Coronary artery (tissue), 2 donors: ENCODE results near the gene NTNG2.
"Not testable (repeated sequence)": the region's sequence is repeated elsewhere in the genome, so short reads cannot be mapped to it uniquely, and the experiment has no call there.

Experiments used
- DNase-seq: peaks from one replicate; pipeline ENCODE4 v3.0.0-alpha.2; 2017; ENCODE audit warnings: low spot score
- H3K27ac ChIP-seq, 2 donors: fragments of 200-600 bp; sonication (generic); one replicate each; pipeline ENCODE4 v1.5.1; 2016 to 2019
- H3K4me3 ChIP-seq: fragments of 200-600 bp; sonication (generic); 2 replicates; pipeline ENCODE4 v1.5.1; 2016; ENCODE audit warnings: mild to moderate bottlenecking, moderate library complexity
- TF ChIP-seq, protein P1 (sequence below): fragments of 200-600 bp; sonication (generic); IDR thresholded peaks from one replicate; pipeline ENCODE4 v1.5.1; 2019; ENCODE audit warnings: antibody characterized with exemption

Gene NTNG2

DNA sequence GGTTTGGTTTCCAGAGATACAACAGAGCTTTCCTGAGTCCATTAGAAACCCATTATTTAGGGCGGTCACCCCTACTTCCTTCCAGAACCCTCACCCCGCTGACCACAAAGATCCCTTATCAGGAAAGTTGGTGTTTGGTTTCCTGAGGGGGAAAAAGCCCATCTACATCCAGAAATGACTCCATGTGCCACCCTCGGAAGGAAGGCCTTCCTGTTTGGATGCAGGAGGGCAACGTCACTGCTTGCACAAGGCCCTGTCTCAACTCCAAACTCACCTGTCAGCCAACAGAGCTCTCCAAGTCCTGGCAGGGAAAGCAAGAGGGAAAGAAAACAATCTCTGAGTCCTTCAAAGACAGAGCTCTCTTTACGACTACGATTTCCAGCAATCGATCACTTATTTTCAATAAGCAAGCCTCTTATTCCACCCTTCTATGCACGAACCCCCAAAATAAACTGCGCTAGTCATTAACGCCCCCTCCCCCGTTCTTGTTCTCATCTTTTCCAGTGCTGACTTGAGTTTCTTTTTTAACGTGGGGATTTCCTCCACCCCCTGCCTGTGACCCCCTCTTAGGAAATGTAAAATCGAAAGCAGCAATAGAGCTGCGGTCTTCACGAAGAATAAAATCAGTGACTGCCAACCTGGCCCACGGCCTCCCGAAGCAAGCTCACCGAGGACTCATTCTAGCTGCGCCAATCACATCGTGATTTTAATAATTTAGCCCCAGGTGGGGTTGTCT is 35.7 kb upstream of the NTNG2 start:
- H3K4me3 ChIP-seq = no peak overlapping the region
- TF ChIP-seq, protein P1, sequence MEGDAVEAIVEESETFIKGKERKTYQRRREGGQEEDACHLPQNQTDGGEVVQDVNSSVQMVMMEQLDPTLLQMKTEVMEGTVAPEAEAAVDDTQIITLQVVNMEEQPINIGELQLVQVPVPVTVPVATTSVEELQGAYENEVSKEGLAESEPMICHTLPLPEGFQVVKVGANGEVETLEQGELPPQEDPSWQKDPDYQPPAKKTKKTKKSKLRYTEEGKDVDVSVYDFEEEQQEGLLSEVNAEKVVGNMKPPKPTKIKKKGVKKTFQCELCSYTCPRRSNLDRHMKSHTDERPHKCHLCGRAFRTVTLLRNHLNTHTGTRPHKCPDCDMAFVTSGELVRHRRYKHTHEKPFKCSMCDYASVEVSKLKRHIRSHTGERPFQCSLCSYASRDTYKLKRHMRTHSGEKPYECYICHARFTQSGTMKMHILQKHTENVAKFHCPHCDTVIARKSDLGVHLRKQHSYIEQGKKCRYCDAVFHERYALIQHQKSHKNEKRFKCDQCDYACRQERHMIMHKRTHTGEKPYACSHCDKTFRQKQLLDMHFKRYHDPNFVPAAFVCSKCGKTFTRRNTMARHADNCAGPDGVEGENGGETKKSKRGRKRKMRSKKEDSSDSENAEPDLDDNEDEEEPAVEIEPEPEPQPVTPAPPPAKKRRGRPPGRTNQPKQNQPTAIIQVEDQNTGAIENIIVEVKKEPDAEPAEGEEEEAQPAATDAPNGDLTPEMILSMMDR = no peak
- no peak for DNase-seq
- H3K27ac ChIP-seq = no peak overlapping the region

DNA sequence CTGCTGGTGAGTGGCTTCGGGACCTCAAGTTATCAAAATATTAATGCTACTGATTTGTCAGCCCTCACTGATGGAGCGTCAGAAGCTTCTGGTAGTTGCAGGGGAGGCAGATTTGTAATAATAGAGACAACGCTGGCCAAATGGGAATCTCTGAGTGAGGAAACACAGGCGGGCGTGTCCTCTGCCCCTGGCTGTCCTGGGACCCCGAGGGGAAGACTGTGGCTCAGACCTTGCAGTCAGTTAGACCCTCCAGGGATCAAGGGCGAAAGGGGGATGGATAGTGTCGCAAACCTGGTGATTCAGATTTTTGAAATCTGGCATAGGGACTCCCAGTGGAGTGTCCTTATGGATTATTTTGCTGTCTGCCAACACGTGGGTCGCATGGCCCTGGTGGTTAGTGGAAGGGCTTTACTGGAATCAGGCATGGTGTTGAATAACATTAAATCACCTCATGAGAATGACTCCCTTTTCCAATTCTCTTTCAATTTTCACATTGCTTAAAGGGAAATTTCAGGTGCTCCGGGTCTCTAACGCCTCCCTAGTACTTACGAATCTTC is 35.1 kb upstream of the NTNG2 start:
- DNase-seq = no peak
- Histone ChIP-seq H3K4me3 (no peak overlapping the region), H3K27ac (no peak overlapping the region)
- TF ChIP-seq, protein P1 = no peak

DNA sequence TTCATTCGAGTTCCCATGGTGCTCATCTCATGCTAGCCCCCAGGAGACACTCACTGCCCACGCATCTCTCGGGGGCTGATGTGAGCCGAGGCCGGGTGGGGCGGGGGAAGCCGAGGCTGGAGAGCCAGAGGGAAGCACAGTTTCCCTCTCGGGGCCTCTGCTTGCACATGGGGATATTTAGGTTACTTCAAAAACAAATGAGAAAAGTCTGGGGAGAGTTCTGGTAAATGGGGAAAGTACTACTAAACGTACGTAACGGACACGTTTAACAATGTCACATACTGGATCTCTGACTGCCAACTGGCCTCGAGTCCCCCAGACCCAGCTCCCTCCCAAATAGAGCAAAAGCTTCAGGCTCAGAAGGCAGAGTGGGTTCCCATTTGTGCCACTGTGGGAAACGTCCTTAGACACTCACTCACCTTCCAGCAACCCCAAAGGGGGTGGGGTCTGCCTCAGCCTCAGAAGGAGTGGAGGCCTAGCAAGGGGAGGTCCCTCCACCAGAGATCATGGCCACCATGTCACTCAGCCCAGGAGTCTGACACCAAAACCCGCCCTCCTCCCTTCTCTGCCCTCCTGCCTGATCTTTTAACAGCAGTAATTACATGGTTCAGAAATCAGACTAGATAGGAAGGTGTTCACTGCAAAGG is 33.8 kb upstream of the NTNG2 start:
- TF ChIP-seq, protein P1 = no peak
- H3K4me3 ChIP-seq = no peak overlapping the region
- no peak for DNase-seq
- H3K27ac ChIP-seq = no peak overlapping the region

DNA sequence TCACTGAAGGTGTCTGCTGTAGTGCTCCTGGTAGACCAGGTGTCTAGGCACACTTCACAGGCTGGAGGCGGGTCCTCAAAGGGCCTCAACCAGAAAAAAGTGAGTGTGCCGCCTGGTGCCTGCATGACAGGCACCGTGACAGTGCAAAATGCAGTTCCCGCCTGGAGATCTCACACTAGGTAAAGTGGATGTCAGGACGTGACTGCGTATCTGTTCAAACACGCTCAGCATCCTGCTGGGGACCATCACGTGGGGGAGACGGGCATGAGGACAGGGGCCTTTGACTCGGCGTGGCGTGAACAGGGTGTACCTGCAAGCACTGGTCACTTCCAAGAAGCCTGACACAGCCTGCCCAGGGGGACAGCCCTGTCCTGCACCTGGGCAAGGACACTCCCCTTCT is 32.3 kb upstream of the NTNG2 start:
- Histone ChIP-seq H3K4me3 (no peak overlapping the region), H3K27ac (no peak overlapping the region)
- TF ChIP-seq, protein P1 = no peak
- DNase-seq = no peak

DNA sequence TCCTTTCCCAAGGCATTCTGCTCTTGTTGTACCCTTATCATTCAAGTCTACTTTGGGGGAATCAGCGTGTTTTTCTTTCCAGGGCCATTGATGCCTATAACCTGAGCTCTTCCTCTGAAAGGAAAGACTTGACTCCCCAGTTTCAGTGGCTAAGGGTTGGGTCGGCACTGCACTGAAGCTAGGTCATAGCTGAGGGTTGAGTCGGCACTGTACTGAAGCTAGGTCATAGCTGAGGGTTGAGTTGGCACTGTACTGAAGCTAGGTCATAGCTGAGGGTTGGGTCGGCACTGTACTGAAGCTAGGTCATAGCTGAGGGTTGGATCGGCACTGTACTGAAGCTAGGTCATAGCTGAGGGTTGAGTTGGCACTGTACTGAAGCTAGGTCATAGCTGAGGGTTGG is 27.8 kb upstream of the NTNG2 start:
- H3K4me3 ChIP-seq, H3K27ac ChIP-seq, DNase-seq: not testable (repeated sequence)

DNA sequence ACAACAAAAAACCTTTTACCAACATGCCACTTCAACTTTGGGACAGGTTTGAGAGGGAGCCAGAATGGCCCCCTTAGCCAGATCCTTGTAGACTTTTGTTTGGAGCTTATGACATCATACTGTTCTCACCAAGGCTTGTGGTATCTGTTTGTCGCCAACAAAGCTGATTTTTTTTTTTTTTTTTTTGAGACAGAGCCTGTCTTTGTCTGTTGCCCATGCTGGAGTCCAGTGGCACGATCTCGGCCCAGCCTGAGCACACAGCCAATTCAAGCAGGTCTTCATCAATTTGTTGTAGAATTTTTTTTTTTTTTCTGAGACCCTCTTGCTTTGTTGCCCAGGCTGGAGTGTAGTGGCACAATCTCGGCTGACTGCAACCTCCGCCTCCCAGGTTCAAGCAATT is 26.4 kb upstream of the NTNG2 start:
- TF ChIP-seq, protein P1 = no peak
- Histone ChIP-seq H3K27ac (no peak overlapping the region), H3K4me3 (no peak overlapping the region)
- no peak for DNase-seq

DNA sequence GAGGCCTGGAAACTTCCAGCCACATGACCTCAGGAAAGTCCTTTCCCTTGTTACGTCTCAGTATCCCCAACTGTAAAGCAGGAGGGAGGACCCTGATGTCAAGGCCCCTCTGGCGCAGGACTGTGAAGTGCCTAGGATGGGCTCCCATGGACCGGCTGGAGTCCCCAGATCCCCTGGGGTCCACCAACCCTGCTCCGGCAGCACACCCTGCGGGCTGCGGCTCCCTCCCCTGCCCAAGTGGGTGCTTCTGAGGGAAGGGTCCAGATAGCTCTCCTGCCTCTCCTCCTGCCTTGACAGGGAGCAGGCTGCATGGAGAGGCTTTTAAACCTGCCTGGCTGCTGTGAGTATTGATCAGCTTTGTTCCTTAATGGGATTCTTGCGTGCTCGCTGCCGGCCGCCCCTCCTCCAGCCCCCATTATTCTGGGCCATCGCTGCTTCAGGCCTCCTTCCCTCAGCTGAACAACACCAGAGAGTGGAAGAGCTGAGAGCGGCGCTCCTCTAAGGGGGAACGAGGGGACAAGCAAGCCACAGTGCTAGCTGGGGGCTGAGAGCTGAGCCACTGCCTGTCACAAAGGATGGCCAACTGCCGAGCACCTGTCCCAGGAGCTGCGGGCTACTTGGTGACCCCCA is 25.6 kb upstream of the NTNG2 start:
- no peak for DNase-seq
- Histone ChIP-seq H3K27ac (no peak overlapping the region), H3K4me3 (no peak overlapping the region)
- TF ChIP-seq, protein P1 = no peak
